H1 (cell line): ENCODE measurements around the gene XKR7. TPM values are rescaled to one million over a fixed set of nuclear protein-coding genes. Genes with fewer than 3 reads are reported as not detected.

Experiments
- CEBPB ChIP-seq: IDR thresholded peaks from 2 replicates; pipeline ENCODE4 v1.6.1; 2012; ENCODE audit warnings: low read depth, low read length
- TAF1 ChIP-seq: IDR thresholded peaks from 2 replicates; pipeline ENCODE4 v1.6.1; 2011; ENCODE audit warnings: mild to moderate bottlenecking, low read depth, low read length
- polyA plus RNA-seq, 7 experiments: library from polyadenylated mRNA; depleted of rRNA in 3 of 7; stranded (reverse) in 5 of 7; unstranded in 2 of 7; fragments of >200 nt in 5 of 7; fragments of 200-250 nt in 2 of 7; gene quantifications; 1 replicate in 5 of 7; 2 replicates in 1 of 7; 4 replicates in 1 of 7; pipeline versions ENCODE4 v1.2.1 to v1.2.3, GENCODE V29; 2011 to 2013; ENCODE audit warnings: missing spikeins in 2 of 7, mixed read lengths in 2 of 7
- total RNA-seq: library from RNA; stranded (reverse); fragmentation: NEBNext Ultra II Directional; extraction: Animal tissue kit (Norgen Biotek cat#: 25700); gene quantifications from 2 replicates; pipeline ENCODE4 v1.2.1, GENCODE V29; 2021
- TF ChIP-seq, protein P1 (sequence below): IDR thresholded peaks from 2 replicates; pipeline ENCODE4 v1.6.1; 2011; ENCODE audit warnings: low read depth, mild to moderate bottlenecking, low read length; ENCODE audit not compliant: insufficient read depth

The XKR7 gene
- total and polyA plus RNA-seq, 2 of the 8 experiments (the other 6 are each of a cell fraction or from before 2014, with no cell fraction given) = 1.8 to 2.4 TPM

DNA sequence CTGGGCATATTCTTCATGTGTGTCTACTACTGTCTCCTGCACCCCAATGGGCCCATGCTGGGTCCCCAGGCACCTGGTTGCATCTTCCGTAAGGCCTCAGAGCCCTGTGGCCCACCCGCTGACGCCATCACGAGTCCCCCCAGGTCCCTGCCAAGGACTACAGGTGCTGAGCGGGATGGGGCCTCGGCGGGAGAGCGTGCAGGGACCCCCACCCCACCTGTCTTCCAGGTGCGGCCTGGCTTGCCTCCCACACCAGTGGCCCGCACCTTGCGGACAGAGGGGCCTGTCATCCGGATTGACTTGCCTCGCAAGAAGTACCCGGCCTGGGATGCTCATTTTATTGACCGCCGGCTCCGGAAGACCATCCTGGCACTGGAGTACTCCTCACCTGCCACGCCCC is 29.0 kb downstream of the XKR7 start (continued):
- TF ChIP-seq CEBPB (no peak), TAF1 (no peak)
- TF ChIP-seq, protein P1, sequence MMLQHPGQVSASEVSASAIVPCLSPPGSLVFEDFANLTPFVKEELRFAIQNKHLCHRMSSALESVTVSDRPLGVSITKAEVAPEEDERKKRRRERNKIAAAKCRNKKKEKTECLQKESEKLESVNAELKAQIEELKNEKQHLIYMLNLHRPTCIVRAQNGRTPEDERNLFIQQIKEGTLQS = no peak
